Naive thymus-derived CD4-positive, alpha-beta T cell (primary cell): Measurements from ENCODE around the gene C2CD3. TPM values are rescaled to one million over a fixed set of nuclear protein-coding genes. Genes with fewer than 3 reads are reported as not detected.
A peak's percentile ranks its signal among the peaks of the same experiment; 100 is the strongest.
"Not testable (repeated sequence)": the region's sequence is repeated elsewhere in the genome, so short reads cannot be mapped to it uniquely, and the experiment has no call there.

Experiments
- ATAC-seq: fragments of 150-1000 bp; cut with Tn5 transposase; 2 replicates; pipeline ENCODE4 v1.10.0; 2021; ENCODE audit warnings: mild to moderate bottlenecking, moderate library complexity
- CTCF ChIA-PET: fragments of 350-600 bp; sonication (Branson Sonifier 250); formaldehyde crosslinking; loops from one replicate; lab custom pipeline; 2021; ENCODE audit warnings: antibody characterized with exemption; lab: Charles Lee
- POLR2A ChIA-PET: fragments of 350-600 bp; sonication (Branson Sonifier 250); formaldehyde crosslinking; loops from one replicate; lab custom pipeline; 2021; ENCODE audit warnings: antibody characterized with exemption, inconsistent platforms; lab: Charles Lee
- DNase-seq, 9 donors: peaks; one replicate each; pipeline versions ENCODE4 v3.0.0 to v3.0.0-alpha.2; 2020 to 2022; ENCODE audit warnings: mixed read lengths in 1 of 9
- H3K27ac ChIP-seq: one replicate; pipeline ENCODE4 v1.7.0; 2013; ENCODE audit warnings: mild to moderate bottlenecking, low read depth, low read length, moderate library complexity
- H3K27me3 ChIP-seq, 2 donors: one replicate each; pipeline ENCODE4 v1.7.0; 2013; ENCODE audit warnings: low read length in 2 of 2, mild to moderate bottlenecking in 2 of 2, moderate library complexity in 2 of 2; ENCODE audit not compliant: control insufficient read depth in 2 of 2, insufficient read depth in 2 of 2
- H3K36me3 ChIP-seq, 3 experiments: 1 replicate in 2 of 3; 2 replicates in 1 of 3; pipeline ENCODE4 v1.7.0; 2013; ENCODE audit warnings: low read length in 3 of 3, mild to moderate bottlenecking in 3 of 3, moderate library complexity in 1 of 3; ENCODE audit not compliant: insufficient read depth in 3 of 3, control insufficient read depth in 2 of 3
- H3K4me1 ChIP-seq, 2 donors: one replicate each; pipeline ENCODE4 v1.7.0; 2013; ENCODE audit warnings: low read length in 2 of 2, mild to moderate bottlenecking in 2 of 2, moderate library complexity in 1 of 2; ENCODE audit not compliant: control insufficient read depth in 2 of 2, insufficient read depth in 2 of 2
- H3K4me3 ChIP-seq: 2 replicates; pipeline ENCODE4 v1.7.0; 2013; ENCODE audit warnings: mild to moderate bottlenecking, low read length
- H3K9me3 ChIP-seq, 3 experiments: 1 replicate in 2 of 3; 2 replicates in 1 of 3; pipeline ENCODE4 v1.7.0; 2013; ENCODE audit warnings: low read length in 3 of 3; ENCODE audit not compliant: control insufficient read depth in 2 of 3
- H3K27ac Mint-ChIP-seq, 9 donors: one replicate each; pipeline ENCODE4 v1.8.0; 2020 to 2022; ENCODE audit warnings: mixed read lengths in 9 of 9, mild to moderate bottlenecking in 8 of 9, moderate library complexity in 5 of 9, inconsistent platforms in 2 of 9
- H3K27me3 Mint-ChIP-seq, 5 donors: one replicate each; pipeline ENCODE4 v1.8.0; 2021 to 2022; ENCODE audit warnings: mixed read lengths in 5 of 5, mild to moderate bottlenecking in 1 of 5
- H3K36me3 Mint-ChIP-seq, 5 donors: one replicate each; pipeline ENCODE4 v1.8.0; 2020 to 2022; ENCODE audit warnings: mixed read lengths in 5 of 5, mild to moderate bottlenecking in 3 of 5, inconsistent platforms in 1 of 5
- H3K4me1 Mint-ChIP-seq, 7 donors: one replicate each; pipeline ENCODE4 v1.8.0; 2020 to 2022; ENCODE audit warnings: mixed read lengths in 7 of 7, mild to moderate bottlenecking in 3 of 7, inconsistent platforms in 1 of 7
- H3K4me3 Mint-ChIP-seq, 10 donors: one replicate each; pipeline ENCODE4 v1.8.0; 2020 to 2022; ENCODE audit warnings: mild to moderate bottlenecking in 10 of 10, mixed read lengths in 10 of 10, moderate library complexity in 6 of 10, inconsistent platforms in 2 of 10
- H3K9me3 Mint-ChIP-seq, 11 donors: one replicate each; pipeline ENCODE4 v1.8.0; 2020 to 2022; ENCODE audit warnings: mixed read lengths in 11 of 11, mild to moderate bottlenecking in 4 of 11, inconsistent platforms in 1 of 11, moderate library complexity in 1 of 11
- intact Hi-C, 2 donors: fragments of 100-400 bp; cut with micrococcal nuclease; formaldehyde crosslinking; loops; one replicate each; pipeline ENCODE4 v1.15.1; 2023
- polyA plus RNA-seq, 2 donors: library from polyadenylated mRNA; unstranded; fragments of 300-500 nt; fragmentation: Illumina TruSeq; gene quantifications; one replicate each; pipeline ENCODE4 v1.2.3, GENCODE V29; 2021
- total RNA-seq, 6 experiments: library from RNA in 5 of 6; stranded (reverse) in 5 of 6; gene quantifications; 1 replicate in 5 of 6; 2 replicates in 1 of 6; pipeline ENCODE4 v1.2.3 and lab custom pipeline; 2021 to 2026

The C2CD3 gene
- total and polyA plus RNA-seq, 7 experiments from 2014 or later, result 8.0 to 42.5 (median 34.6) TPM

DNA sequence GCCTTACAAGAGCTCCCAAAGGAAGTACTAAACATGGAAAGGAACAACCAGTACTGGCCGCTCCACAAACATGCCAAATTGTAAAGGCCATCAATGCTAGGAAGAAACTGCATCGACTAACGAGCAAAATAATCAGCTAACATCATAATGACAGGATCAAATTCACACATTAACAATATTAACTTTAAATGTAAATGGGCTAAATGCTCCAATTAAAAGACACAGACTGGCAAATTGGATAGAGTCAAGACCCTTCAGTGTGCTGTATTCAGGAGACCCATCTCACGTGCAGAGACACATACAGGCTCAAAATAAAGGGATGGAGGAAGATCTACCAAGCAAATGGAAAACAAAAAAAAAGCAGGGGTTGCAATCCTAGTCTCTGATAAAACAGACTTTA, 109.2 kb downstream of the C2CD3 start:
- peak overlapping the region in 1 of 9 donors; percentile 46 for H3K27ac Mint-ChIP-seq
- H3K4me1 ChIP-seq, ATAC-seq, H3K27me3 Mint-ChIP-seq, H3K36me3 ChIP-seq, H3K27ac ChIP-seq, DNase-seq, H3K4me3 ChIP-seq, H3K27me3 ChIP-seq, POLR2A ChIA-PET, CTCF ChIA-PET, H3K9me3 ChIP-seq, H3K4me3 Mint-ChIP-seq, intact Hi-C loops, H3K9me3 Mint-ChIP-seq: not testable (repeated sequence)
- H3K36me3 Mint-ChIP-seq, result peaks cover 9 to 68% (median 50%) of the 10 kb centered on the region in 5 donors
- peaks cover 0 to 19% (median 8%) of the 10 kb centered on the region in 7 donors for H3K4me1 Mint-ChIP-seq

DNA sequence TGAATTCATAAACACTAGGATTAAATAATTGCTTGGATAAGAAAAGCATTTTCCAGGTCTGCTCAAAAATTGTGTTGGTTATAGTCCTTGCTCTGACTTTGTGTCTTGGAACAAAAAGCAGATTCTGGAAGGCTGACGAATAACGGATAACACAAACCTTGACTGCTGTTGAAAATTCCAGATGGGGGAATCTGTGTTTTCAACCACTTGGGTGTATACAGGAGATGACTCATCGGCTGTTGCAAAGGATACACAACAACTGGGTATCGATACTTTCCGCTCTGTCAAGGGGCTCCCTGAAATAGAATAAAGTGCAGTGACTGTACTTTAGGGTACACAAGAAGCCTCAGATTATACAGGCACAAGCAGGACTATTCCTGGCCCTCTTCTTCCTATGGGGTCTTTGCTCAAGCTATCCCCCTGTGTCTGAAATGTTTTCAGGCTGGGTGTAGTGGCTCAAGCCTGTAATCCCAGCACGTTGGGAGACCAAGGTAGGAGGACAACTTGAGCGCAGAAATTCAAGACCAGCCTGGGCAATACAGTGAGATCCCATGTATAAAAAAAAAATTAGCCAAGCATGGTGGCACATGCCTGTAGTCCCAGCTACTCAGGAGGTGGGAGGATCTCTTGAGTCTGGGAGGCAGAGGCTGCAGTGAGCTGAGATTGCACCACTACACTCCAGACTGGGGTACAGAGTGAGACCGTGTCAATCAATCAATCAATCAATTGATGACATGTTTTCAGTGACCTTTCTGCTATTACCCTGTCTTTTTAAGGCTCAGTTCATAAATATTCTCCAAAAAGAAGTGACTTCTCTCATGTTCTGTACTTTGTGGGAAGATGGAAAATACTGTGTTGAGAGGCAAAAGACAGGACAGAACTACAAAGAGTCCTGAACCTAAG, 113.3 kb downstream of the C2CD3 start:
- Histone ChIP-seq H3K9me3 (no peaks in the 10 kb centered on the region), H3K36me3 (peaks cover 0 to 15% (median 0%) of the 10 kb centered on the region in 3 experiments), H3K27me3 (no peaks in the 10 kb centered on the region), H3K4me3 (no peak overlapping the region), H3K4me1 (peaks cover 0 to 2% of the 10 kb centered on the region in 2 donors), H3K27ac (no peak overlapping the region)
- H3K4me1 Mint-ChIP-seq, result peaks cover 0 to 6% (median 2%) of the 10 kb centered on the region in 7 donors
- no peaks in the 10 kb centered on the region for H3K27me3 Mint-ChIP-seq
- peaks cover 0 to 6% (median 0%) of the 10 kb centered on the region in 11 donors for H3K9me3 Mint-ChIP-seq
- no peak overlapping the region for H3K27ac Mint-ChIP-seq
- ATAC-seq (no peak), DNase-seq (no peak)
- H3K36me3 Mint-ChIP-seq, result peaks cover 10 to 59% (median 35%) of the 10 kb centered on the region in 5 donors
- CTCF ChIA-PET, result interaction anchor here (1.1 kb wide), 1 partner anchor 260 kb away, joined by 3 read pairs; no protein-coding TSS in a partner anchor
- intact Hi-C loops, result no loop called here
- H3K4me3 Mint-ChIP-seq, result no peak overlapping the region
- POLR2A ChIA-PET, result interaction anchor here (1.0 to 1.2 kb wide), 2 partner anchors 21 to 78 kb away, joined by 3 to 4 read pairs; no protein-coding TSS in a partner anchor

- no peak overlapping the region for H3K4me3 ChIP-seq
- H3K27me3 ChIP-seq, result no peaks in the 10 kb centered on the region
- intact Hi-C loops, result no loop called here
- peak overlapping the region in 3 of 9 donors; percentile 12 to 15 (median 13) for H3K27ac Mint-ChIP-seq
- peaks cover 7 to 55% (median 30%) of the 10 kb centered on the region in 5 donors for H3K36me3 Mint-ChIP-seq
- peaks cover 0 to 4% (median 0%) of the 10 kb centered on the region in 11 donors for H3K9me3 Mint-ChIP-seq
- no peak overlapping the region for H3K27ac ChIP-seq
- H3K27me3 Mint-ChIP-seq, result no peaks in the 10 kb centered on the region
- POLR2A ChIA-PET, result interaction anchor here (0.9 to 1.0 kb wide), 2 partner anchors 76 to 85 kb away, joined by 3 to 5 read pairs; no protein-coding TSS in a partner anchor
- no peaks in the 10 kb centered on the region for H3K9me3 ChIP-seq
- DNase-seq (no peak), ATAC-seq (no peak)
- peaks cover 0 to 15% (median 0%) of the 10 kb centered on the region in 3 experiments for H3K36me3 ChIP-seq
- peaks cover 0 to 2% of the 10 kb centered on the region in 2 donors for H3K4me1 ChIP-seq
- no peak overlapping the region for H3K4me3 Mint-ChIP-seq
- CTCF ChIA-PET, result no interaction called here
- H3K4me1 Mint-ChIP-seq, result peaks cover 0 to 3% (median 0%) of the 10 kb centered on the region in 7 donors
Observed at GRCh38 chr11:74055938-74056337, 114.9 kb downstream of the C2CD3 start.

DNA sequence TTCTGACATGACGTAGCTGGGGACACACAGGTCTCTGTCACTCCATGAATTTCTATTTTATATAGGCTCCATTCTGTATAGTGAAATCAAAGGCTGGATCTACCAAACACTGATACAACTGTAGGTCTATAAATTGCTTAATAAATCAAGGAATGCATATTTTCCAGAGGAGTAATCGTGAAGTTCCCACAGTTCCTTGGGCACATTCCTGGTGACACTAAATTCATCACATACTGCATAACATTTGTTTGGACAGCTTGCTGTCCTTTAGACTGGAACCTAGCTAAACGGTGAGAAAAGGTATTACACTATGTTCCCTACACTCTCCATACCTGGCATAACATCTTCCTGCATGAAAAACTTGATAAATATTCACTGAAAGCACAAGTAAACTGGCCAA, 120.3 kb downstream of the C2CD3 start:
- intact Hi-C loops, result no loop called here
- DNase-seq (no peak), ATAC-seq (no peak)
- Mint-ChIP-seq H3K27me3 (no peaks in the 10 kb centered on the region), H3K27ac (no peak overlapping the region), H3K9me3 (no peaks in the 10 kb centered on the region), H3K4me3 (no peak overlapping the region), H3K36me3 (peaks cover 4 to 61% (median 26%) of the 10 kb centered on the region in 5 donors), H3K4me1 (no peaks in the 10 kb centered on the region)
- no peaks in the 10 kb centered on the region for H3K9me3 ChIP-seq
- H3K36me3 ChIP-seq, result peaks cover 0 to 31% (median 3%) of the 10 kb centered on the region in 3 experiments
- H3K4me3 ChIP-seq, result no peak overlapping the region
- ChIA-PET CTCF (interaction anchor here (0.5 to 1.5 kb wide), 2 partner anchors 86 to 90 kb away, joined by 5 to 6 read pairs; no protein-coding TSS in a partner anchor), POLR2A (no interaction called here)
- no peak overlapping the region for H3K27ac ChIP-seq
- H3K27me3 ChIP-seq, result no peaks in the 10 kb centered on the region
- peaks cover 0 to under 1% of the 10 kb centered on the region in 2 donors for H3K4me1 ChIP-seq

DNA sequence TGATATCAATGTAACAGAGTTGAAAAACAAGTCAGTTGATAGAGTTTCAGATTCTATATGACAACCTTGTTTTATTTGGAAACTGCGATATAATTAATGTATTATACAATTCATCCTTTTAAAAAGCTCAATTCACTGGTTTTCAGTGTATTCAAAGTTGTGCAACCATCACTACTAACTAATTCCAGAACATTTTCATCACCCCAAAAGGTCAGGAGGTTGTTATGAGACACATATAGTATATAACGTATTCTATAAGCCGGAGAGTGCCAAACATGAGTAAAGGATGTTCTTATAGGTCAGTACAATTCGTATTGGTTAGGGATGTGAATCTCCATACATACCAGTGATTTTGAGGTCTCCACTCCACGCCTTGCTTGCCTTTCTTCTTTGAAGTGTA, 121.8 kb downstream of the C2CD3 start:
- Mint-ChIP-seq H3K4me1 (peaks cover 0 to 3% (median 0%) of the 10 kb centered on the region in 7 donors), H3K27ac (no peak overlapping the region), H3K9me3 (no peaks in the 10 kb centered on the region), H3K4me3 (no peak overlapping the region), H3K27me3 (no peaks in the 10 kb centered on the region), H3K36me3 (peaks cover 4 to 60% (median 26%) of the 10 kb centered on the region in 5 donors)
- ChIA-PET CTCF (no interaction called here), POLR2A (no interaction called here)
- H3K9me3 ChIP-seq, result no peaks in the 10 kb centered on the region
- DNase-seq (no peak), ATAC-seq (no peak)
- H3K36me3 ChIP-seq, result peaks cover 0 to 26% (median 3%) of the 10 kb centered on the region in 3 experiments
- no peak overlapping the region for H3K4me3 ChIP-seq
- H3K4me1 ChIP-seq, result no peaks in the 10 kb centered on the region
- no peak overlapping the region for H3K27ac ChIP-seq
- H3K27me3 ChIP-seq, result no peaks in the 10 kb centered on the region
- intact Hi-C loops, result no loop called here

- ChIA-PET POLR2A (interaction anchor here (0.7 kb wide), 1 partner anchor 71 kb away, joined by 3 read pairs; no protein-coding TSS in a partner anchor), CTCF (no interaction called here)
- Mint-ChIP-seq H3K36me3 (peaks cover 13 to 64% (median 33%) of the 10 kb centered on the region in 5 donors), H3K4me1 (peaks cover 0 to 8% (median 5%) of the 10 kb centered on the region in 7 donors), H3K9me3 (no peaks in the 10 kb centered on the region), H3K4me3 (no peak overlapping the region), H3K27ac (peak overlapping the region in 1 of 9 donors; percentile 68), H3K27me3 (no peaks in the 10 kb centered on the region)
- no peak for ATAC-seq
- Histone ChIP-seq H3K4me3 (no peak overlapping the region), H3K36me3 (peaks cover 0 to 35% (median 5%) of the 10 kb centered on the region in 3 experiments), H3K27me3 (no peaks in the 10 kb centered on the region), H3K9me3 (no peaks in the 10 kb centered on the region), H3K27ac (no peak overlapping the region), H3K4me1 (no peaks in the 10 kb centered on the region)
- intact Hi-C loops, result no loop called here
- no peak for DNase-seq
Observed at GRCh38 chr11:74044538-74044937, 126.3 kb downstream of the C2CD3 start.
